Transverse colon (tissue), 4 donors: Measurements from ENCODE around the gene GIMD1. TPM values are rescaled to one million over a fixed set of nuclear protein-coding genes. Genes with fewer than 3 reads are reported as not detected.
"Not testable (repeated sequence)": the region's sequence is repeated elsewhere in the genome, so short reads cannot be mapped to it uniquely, and the experiment has no call there.

Experiments
- DNase-seq: peaks from one replicate; pipeline ENCODE4 v3.0.0-alpha.2; 2019
- H3K27ac ChIP-seq, 4 donors: fragments of 200-600 bp; sonication (generic); 2 replicates each; pipeline ENCODE4 v1.5.1; 2016 to 2018; ENCODE audit warnings: inconsistent platforms in 4 of 4
- H3K27me3 ChIP-seq: fragments of 200-600 bp; sonication (generic); 2 replicates; pipeline ENCODE4 v1.5.1; 2017; ENCODE audit warnings: inconsistent platforms
- H3K36me3 ChIP-seq, 4 donors: fragments of 200-600 bp; sonication (generic); 2 replicates each; pipeline ENCODE4 v1.5.1; 2017 to 2019; ENCODE audit warnings: inconsistent platforms in 4 of 4
- H3K4me1 ChIP-seq, 4 donors: fragments of 200-600 bp; sonication (generic); 2 replicates each; pipeline ENCODE4 v1.5.1; 2017 to 2020; ENCODE audit warnings: inconsistent platforms in 4 of 4
- H3K4me3 ChIP-seq, 4 donors: fragments of 200-600 bp; sonication (generic); 1 replicate in 1 of 4; 2 replicates in 3 of 4; pipeline versions ENCODE4 v1.5.1 to v1.6.1; 2017 to 2019; ENCODE audit warnings: inconsistent platforms in 4 of 4
- H3K9me3 ChIP-seq, 2 donors: fragments of 200-600 bp; sonication (generic); 2 replicates each; pipeline ENCODE4 v1.5.1; 2017 to 2019; ENCODE audit warnings: inconsistent platforms in 2 of 2
- CTCF ChIP-seq, 5 experiments: fragments of 200-600 bp in 3 of 5; fragments of 450-650 bp in 2 of 5; sonication (generic) in 3 of 5; IDR thresholded peaks; 1 replicate in 2 of 5; 2 replicates in 3 of 5; pipeline ENCODE4 v1.5.1; 2016 to 2017; ENCODE audit warnings: antibody characterized with exemption in 5 of 5, inconsistent platforms in 3 of 5, mild to moderate bottlenecking in 2 of 5, moderate library complexity in 1 of 5
- EP300 ChIP-seq: sonication (generic); formaldehyde crosslinking; IDR thresholded peaks from one replicate; pipeline ENCODE4 v1.6.1; 2017; ENCODE audit warnings: antibody characterized with exemption, low read depth
- POLR2A ChIP-seq: fragments of 450-650 bp; IDR thresholded peaks from one replicate; pipeline ENCODE4 v1.6.1; 2016; ENCODE audit warnings: antibody characterized with exemption, mild to moderate bottlenecking, moderate library complexity
- POLR2AphosphoS5 ChIP-seq, 3 donors: sonication (generic); formaldehyde crosslinking; IDR thresholded peaks; one replicate each; pipeline ENCODE4 v1.6.1; 2016; ENCODE audit warnings: antibody characterized with exemption in 3 of 3
- WGBS, 2 donors: methylation state at CpG; one replicate each; pipeline ENCODE4 v1.1.5; 2018; ENCODE audit warnings: low coverage in 1 of 2; 5-methylcytosine and 5-hydroxymethylcytosine counted together
- in situ Hi-C, 4 donors: fragments of 200-750 bp; cut with MboI; loops; one replicate each; pipeline versions ENCODE4 v1.15.0 to v1.15.1; 2017; ENCODE audit warnings: low sequenced_read_pairs in 3 of 4, low pct_ligation_motif_present in 1 of 4, low pct_unique_long_range_greater_than_20kb in 1 of 4
- intact Hi-C: fragments of 100-400 bp; cut with DNase I; formaldehyde crosslinking; loops from one replicate; pipeline ENCODE4 v1.15.1; 2023; ENCODE audit warnings: low total_unique reads
- total RNA-seq, 4 donors: library from RNA; depleted of rRNA; stranded (reverse); fragments of >200 nt; gene quantifications; one replicate each; pipeline ENCODE4 v1.1.0, GENCODE V29; 2016

Gene GIMD1
- total RNA-seq, 4 donors from 2014 or later: not detected

GRCh38 chr4:106401157-106401556 is 32.6 kb upstream of the GIMD1 start:
- Histone ChIP-seq H3K4me1 (no peaks in the 10 kb centered on the region), H3K9me3 (peaks cover 0 to 13% of the 10 kb centered on the region in 2 donors), H3K27ac (no peak overlapping the region), H3K4me3 (no peak overlapping the region), H3K36me3 (no peaks in the 10 kb centered on the region), H3K27me3 (no peaks in the 10 kb centered on the region)
- DNase-seq: no peak
- 88 to 91% methylated on average over 3 of the region's 3 CpGs for WGBS, 2 donors
- TF ChIP-seq CTCF (IDR thresholded peaks at IDR 0.05): no peak
- no peak for TF ChIP-seq POLR2AphosphoS5 (IDR thresholded peaks at IDR 0.05)
- no peak for TF ChIP-seq POLR2A
- no peak for TF ChIP-seq EP300
- in situ Hi-C loops (no loop called here), intact Hi-C loops (no loop called here)

- intact Hi-C loops: not testable (repeated sequence)
Observed at GRCh38 chr4:106398898-106399297, 30.3 kb upstream of the GIMD1 start.

GRCh38 chr4:106395582-106395981 is 27.0 kb upstream of the GIMD1 start:
- Histone ChIP-seq H3K4me3 (no peak overlapping the region), H3K36me3 (no peaks in the 10 kb centered on the region), H3K9me3 (peaks cover 11 to 22% of the 10 kb centered on the region in 2 donors), H3K27ac (no peak overlapping the region), H3K4me1 (no peaks in the 10 kb centered on the region), H3K27me3 (no peaks in the 10 kb centered on the region)
- 40 to 66% methylated on average over 1 to 2 of the region's 2 CpGs for WGBS, 2 donors
- intact Hi-C loops (no loop called here), in situ Hi-C loops (no loop called here)
- TF ChIP-seq POLR2A (no peak), POLR2AphosphoS5 (IDR thresholded peaks at IDR 0.05) (no peak), EP300 (no peak), CTCF (IDR thresholded peaks at IDR 0.05) (no peak)
- DNase-seq: no peak

More at GRCh38 chr4:106398898-106399297, 30.3 kb upstream of the GIMD1 start:
- H3K9me3 ChIP-seq: peaks cover 11 to 22% of the 10 kb centered on the region in 2 donors
- DNase-seq, H3K4me3 ChIP-seq, H3K27me3 ChIP-seq, in situ Hi-C loops, H3K27ac ChIP-seq, H3K4me1 ChIP-seq, H3K36me3 ChIP-seq: not testable (repeated sequence)
- WGBS, 2 donors: 54 to 70% methylated on average over 2 to 4 of the region's 4 CpGs

- no peak for TF ChIP-seq EP300
- TF ChIP-seq POLR2A: no peak
- no peak for TF ChIP-seq POLR2AphosphoS5 (IDR thresholded peaks at IDR 0.05)
- no peak for TF ChIP-seq CTCF (IDR thresholded peaks at IDR 0.05)
- Histone ChIP-seq H3K4me1 (no peaks in the 10 kb centered on the region), H3K36me3 (no peaks in the 10 kb centered on the region), H3K27me3 (no peaks in the 10 kb centered on the region), H3K9me3 (no peaks in the 10 kb centered on the region), H3K4me3 (no peak overlapping the region), H3K27ac (no peak overlapping the region)
- no peak for DNase-seq
- 77% methylated on average over 6 of the region's 6 CpGs; no CpG with 5 or more reads in 1 of the 2 donors for WGBS, 2 donors
- intact Hi-C loops (no loop called here), in situ Hi-C loops (no loop called here)
Observed at GRCh38 chr4:106385853-106386393, 17.3 kb upstream of the GIMD1 start.

GRCh38 chr4:106384878-106385277 is 16.3 kb upstream of the GIMD1 start:
- TF ChIP-seq CTCF (IDR thresholded peaks at IDR 0.05): no peak
- no peak for TF ChIP-seq POLR2A
- no peak for TF ChIP-seq EP300
- no peak for TF ChIP-seq POLR2AphosphoS5 (IDR thresholded peaks at IDR 0.05)
- 95% methylated on average over 3 of the region's 3 CpGs; no CpG with 5 or more reads in 1 of the 2 donors for WGBS, 2 donors

More at GRCh38 chr4:106384878-106385277, 16.3 kb upstream of the GIMD1 start:
- no peak for DNase-seq
- no peaks in the 10 kb centered on the region for H3K4me1 ChIP-seq
- no peak overlapping the region for H3K4me3 ChIP-seq
- in situ Hi-C loops: no loop called here
- H3K27ac ChIP-seq: no peak overlapping the region
- H3K36me3 ChIP-seq: no peaks in the 10 kb centered on the region
- intact Hi-C loops: no loop called here
- H3K27me3 ChIP-seq: no peaks in the 10 kb centered on the region
- H3K9me3 ChIP-seq: no peaks in the 10 kb centered on the region
